CD4-positive, alpha-beta T cell treated with Interleukin-1 beta for 1 hour (primary cell): ENCODE data around the gene GBP7.
A peak's percentile ranks its signal among the peaks of the same experiment; 100 is the strongest.
"Not testable (repeated sequence)": the region's sequence is repeated elsewhere in the genome, so short reads cannot be mapped to it uniquely, and the experiment has no call there.

Source experiments
- DNase-seq, 2 donors: peaks; one replicate each; pipeline ENCODE4 v3.0.0-alpha.2; 2020 to 2022

Gene GBP7

GRCh38 chr1:89170170-89171066 is 5.4 kb downstream of the GBP7 start:
- DNase-seq: no peak

GRCh38 chr1:89169166-89169565 is 6.6 kb downstream of the GBP7 start:
- DNase-seq: no peak

- no peak for DNase-seq
Observed at GRCh38 chr1:89167590-89168230, 8.1 kb downstream of the GBP7 start.

DNA sequence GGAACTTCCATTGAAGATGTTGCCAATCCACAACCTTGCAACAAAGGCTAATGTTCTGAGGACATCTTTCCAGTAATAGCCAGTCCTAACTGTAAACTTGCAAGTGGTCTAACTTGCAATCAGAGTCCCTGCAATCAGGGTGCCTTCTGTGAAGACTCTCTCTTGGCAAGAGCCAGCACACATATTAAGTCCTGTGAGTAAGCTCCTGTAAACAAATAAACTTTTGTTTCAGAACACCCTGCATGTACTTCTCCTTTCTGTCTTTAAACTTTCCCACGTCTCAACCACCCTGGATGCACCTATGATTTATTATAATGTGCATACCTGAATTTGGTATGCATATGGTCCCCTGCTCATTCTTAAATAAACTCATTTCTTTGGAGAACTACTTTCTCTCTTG is 9.1 kb downstream of the GBP7 start:
- DNase-seq: no peak

GRCh38 chr1:89165811-89166210 is 10.0 kb downstream of the GBP7 start:
- DNase-seq: no peak

DNA sequence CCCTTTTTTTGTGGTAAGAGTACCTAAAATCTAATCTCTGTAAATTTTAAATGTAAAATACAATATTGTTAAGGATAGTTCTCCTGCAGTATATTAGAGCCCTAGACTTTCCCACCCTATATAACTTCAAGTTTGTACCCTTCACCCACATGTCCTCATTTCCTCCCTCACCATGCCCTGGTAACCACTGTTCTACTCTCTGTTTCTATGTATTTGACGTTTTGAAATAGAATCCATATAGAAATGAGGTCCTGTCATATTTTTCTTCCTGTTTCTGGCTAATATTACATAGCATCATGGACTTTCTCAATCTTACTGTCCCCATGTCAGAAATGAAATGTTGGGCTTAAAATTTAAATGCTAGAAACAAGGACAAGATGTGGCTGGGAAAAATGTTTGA is 24.8 kb downstream of the GBP7 start:
- no peak for DNase-seq

DNA sequence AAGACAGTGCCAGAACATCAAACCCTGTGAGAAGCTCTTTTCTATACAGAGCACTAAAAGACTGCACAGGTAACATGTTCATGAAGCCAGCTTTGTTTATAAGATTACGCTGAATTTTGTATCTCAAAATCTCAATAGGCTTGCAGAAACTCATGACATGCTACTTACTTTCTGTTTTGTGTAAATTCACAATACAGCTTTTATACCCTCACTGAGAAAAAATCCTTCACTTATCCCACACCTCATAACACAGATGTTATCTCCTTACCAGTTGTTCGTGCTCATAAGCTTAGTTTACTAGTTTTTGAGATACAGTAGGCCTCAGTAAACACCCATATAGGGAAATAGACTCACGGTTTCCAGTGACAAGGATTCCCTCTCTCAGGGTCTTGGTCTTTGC is 25.8 kb downstream of the GBP7 start:
- no peak for DNase-seq

DNA sequence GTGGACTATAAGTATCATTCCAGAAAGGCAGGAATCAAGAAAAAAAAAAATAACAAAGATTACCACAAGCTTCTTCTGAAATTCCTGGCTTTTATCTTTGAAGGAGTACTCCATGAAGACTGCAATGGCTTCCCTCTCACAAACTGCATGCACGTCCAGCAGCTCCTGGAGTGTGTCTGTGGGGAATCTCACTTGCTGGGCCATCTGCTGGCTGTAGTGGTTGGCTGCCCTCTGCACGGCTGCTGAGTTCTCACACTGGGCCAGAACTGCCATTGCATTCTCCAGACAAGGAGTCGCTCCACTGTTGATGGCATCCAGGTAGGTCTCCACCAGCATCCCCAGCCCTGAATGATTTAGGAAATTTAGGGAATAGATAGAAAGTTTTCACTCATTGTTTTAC is 26.6 kb downstream of the GBP7 start:
- DNase-seq: no peak

GRCh38 chr1:89147678-89148658 is 27.8 kb downstream of the GBP7 start:
- no peak for DNase-seq

GRCh38 chr1:89146721-89147120 is 29.1 kb downstream of the GBP7 start:
- DNase-seq: no peak

- DNase-seq: no peak
Observed at GRCh38 chr1:89143484-89143883, 32.3 kb downstream of the GBP7 start.

DNA sequence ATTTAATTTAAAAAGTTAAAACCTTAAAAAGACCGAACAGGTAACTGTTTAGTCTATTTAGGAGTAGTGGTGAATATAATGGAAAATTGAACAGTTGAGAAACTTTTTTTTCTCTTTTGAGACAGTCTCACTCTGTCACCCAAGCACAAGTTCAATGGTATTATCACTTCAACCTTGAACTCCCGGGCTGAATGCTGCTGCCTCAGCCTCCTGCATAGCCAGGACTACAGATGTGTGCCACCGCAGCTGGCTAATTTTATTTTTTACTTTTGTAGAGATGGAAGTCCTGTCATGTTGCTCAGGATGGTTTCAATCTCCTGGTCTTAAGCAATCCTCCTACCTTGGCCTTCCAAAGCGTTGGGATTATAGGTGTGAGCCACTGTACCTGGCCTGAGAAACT is 33.6 kb downstream of the GBP7 start:
- no peak for DNase-seq

DNA sequence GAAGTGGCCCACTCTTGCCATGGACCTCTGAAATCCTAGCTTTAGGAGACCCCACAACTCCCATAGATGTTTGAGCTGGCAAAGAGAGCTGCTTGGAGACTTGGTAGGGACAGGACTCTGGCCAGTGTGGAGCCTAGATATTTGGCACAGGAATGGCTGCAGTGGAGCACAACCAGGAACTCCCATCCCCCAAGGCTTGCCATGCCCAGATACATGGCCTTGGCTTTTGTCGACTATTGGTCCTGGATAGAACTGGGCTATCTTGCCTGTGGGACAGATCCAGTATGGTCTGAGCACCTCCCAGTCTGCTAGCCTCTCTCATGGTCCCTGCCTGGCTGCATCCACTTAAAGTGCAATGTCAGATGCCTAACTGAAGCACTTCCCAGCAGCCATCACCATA is 42.1 kb downstream of the GBP7 start:
- DNase-seq: no peak

GRCh38 chr1:89130716-89131115 is 45.1 kb downstream of the GBP7 start:
- DNase-seq: no peak

DNA sequence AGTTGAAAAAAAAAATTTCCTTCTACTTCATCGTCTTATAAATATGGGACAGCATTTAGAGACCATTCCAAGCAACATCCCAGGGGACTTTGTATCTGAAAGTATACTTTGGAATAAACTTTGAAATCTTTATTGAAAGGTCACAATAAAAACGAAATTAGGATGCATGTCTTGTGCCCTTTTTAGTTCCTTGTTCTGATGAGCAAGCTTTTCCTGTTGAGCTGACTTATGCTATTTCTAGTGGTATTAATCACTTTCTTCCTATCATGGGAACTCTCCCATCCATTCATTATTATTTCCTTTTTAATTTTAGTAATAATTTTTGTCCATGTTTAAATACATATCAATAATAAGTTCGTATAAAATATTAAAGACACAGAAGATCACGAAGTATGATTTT is 45.9 kb downstream of the GBP7 start:
- DNase-seq: no peak

DNA sequence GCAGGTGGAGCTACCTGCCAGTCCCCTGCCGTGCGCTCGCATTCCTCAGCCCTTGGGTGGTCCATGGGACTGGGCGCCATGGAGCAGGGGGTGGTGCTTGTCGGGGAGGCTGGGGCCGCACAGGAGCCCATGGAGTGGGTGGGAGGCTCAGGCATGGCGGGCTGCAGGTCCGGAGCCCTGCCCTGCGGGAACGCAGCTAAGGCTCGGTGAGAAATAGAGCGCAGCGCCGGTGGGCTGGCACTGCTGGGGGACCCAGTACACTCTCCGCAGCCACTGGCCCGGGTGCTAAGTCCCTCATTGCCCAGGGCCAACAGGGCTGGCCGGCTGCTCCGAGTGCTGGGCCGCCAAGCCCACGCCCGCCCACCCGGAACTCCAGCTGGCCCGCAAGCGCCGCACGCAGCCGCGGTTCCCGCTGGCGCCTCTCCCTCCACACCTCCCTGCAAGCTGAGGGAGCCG is 47.8 kb downstream of the GBP7 start:
- DNase-seq: not testable (repeated sequence)

- DNase-seq: peak; percentile 84 to 88
Observed at GRCh38 chr1:89126602-89127565, 48.9 kb downstream of the GBP7 start.

DNA sequence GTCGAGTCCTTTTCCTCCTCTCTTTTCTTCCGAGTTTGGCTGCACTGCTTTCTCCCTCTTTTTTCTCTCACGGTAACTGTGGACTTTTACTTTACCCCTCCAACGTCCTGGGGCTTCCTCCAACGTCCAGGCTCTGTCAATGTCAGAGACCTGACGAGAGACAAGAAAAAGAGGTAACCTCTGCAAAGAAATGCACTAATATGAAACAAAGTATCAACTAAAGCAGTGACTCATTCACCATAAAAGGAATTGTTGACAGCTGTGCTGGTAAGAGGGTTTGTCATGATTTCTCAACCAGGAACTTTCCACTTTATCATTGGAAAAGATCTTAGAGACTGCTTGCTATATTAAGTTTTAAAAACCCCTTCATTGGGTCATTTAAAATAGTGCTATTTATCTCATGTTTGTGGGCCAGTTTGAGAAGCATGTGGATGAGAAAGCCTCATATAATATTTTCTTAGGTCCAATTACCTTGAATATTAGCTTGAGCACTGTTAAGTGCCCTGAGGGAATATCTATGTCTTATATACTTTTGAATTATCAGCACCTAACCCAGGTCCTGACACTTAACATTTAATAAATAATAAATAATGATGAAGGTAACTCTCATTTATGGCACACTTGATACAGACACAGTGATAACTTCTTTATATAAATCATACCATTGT is 49.8 kb downstream of the GBP7 start, which contains the start of gene GBP2:
GBP2 (minus strand) TSS at position 202 of the 668 bp plus-strand sequence. CDS start 4,148 bp downstream, outside the sequence.
- DNase-seq: peak in 1 of 2 donors; percentile 64

- DNase-seq: no peak
Observed at GRCh38 chr1:89125240-89125912, 50.4 kb downstream of the GBP7 start.

GRCh38 chr1:89121641-89122040 is 54.2 kb downstream of the GBP7 start:
- DNase-seq: no peak
